GM23338 (cell line): Measurements from ENCODE around the gene RNF213. TPM values are rescaled to one million over a fixed set of nuclear protein-coding genes. Genes with fewer than 3 reads are reported as not detected.

Source experiments
- ATAC-seq: fragments of 200-7000 bp; cut with Tn5 transposase; 3 replicates; pipeline ENCODE4 v1.9.1; 2020
- DNase-seq: peaks from one replicate; pipeline ENCODE4 v3.0.0-alpha.2; 2015; ENCODE audit warnings: low spot score
- H2AFZ ChIP-seq: fragments of 200-600 bp; sonication (generic); 2 replicates; pipeline ENCODE4 v1.8.0; 2016; ENCODE audit warnings: antibody characterized with exemption, mild to moderate bottlenecking, moderate library complexity
- H3F3A ChIP-seq: fragments of 200-600 bp; sonication (generic); replicated peaks from 2 replicates; pipeline ENCODE4 v1.8.0; 2017; ENCODE audit warnings: antibody characterized with exemption, mixed run types, low read depth
- H3K27ac ChIP-seq: fragments of 200-600 bp; sonication (generic); 2 replicates; pipeline ENCODE4 v1.6.1; 2016; ENCODE audit warnings: low read depth
- H3K27me3 ChIP-seq: fragments of 200-600 bp; sonication (generic); 2 replicates; pipeline ENCODE4 v1.8.0; 2016; ENCODE audit warnings: mild to moderate bottlenecking, mixed run types, moderate library complexity; ENCODE audit not compliant: insufficient read depth
- H3K36me3 ChIP-seq: fragments of 200-600 bp; sonication (generic); 2 replicates; pipeline ENCODE4 v1.8.0; 2016; ENCODE audit warnings: mild to moderate bottlenecking; ENCODE audit not compliant: insufficient read depth
- H3K4me1 ChIP-seq: fragments of 200-600 bp; sonication (generic); 2 replicates; pipeline ENCODE4 v1.8.0; 2016; ENCODE audit warnings: mild to moderate bottlenecking, moderate library complexity; ENCODE audit not compliant: insufficient read depth
- H3K4me2 ChIP-seq: fragments of 200-600 bp; sonication (generic); 2 replicates; pipeline ENCODE4 v1.7.1; 2017; ENCODE audit warnings: mixed run types
- H3K4me3 ChIP-seq: fragments of 200-600 bp; sonication (generic); 2 replicates; pipeline ENCODE4 v1.6.1; 2016; ENCODE audit warnings: mixed run types
- H3K79me2 ChIP-seq: fragments of 200-600 bp; sonication (generic); replicated peaks from 2 replicates; pipeline ENCODE4 v1.8.0; 2017; ENCODE audit warnings: mild to moderate bottlenecking; ENCODE audit not compliant: insufficient read depth
- H3K9me2 ChIP-seq: fragments of 200-600 bp; sonication (generic); 2 replicates; pipeline ENCODE4 v1.8.0; 2017; ENCODE audit not compliant: insufficient read depth
- H4K20me1 ChIP-seq: fragments of 200-600 bp; sonication (generic); replicated peaks from 2 replicates; pipeline ENCODE4 v1.8.0; 2017; ENCODE audit warnings: mild to moderate bottlenecking; ENCODE audit not compliant: insufficient read depth
- H3K27ac Mint-ChIP-seq: 2 replicates; pipeline ENCODE4 v1.8.0; 2020; ENCODE audit warnings: inconsistent platforms, mild to moderate bottlenecking, moderate library complexity, mixed read lengths
- H3K27me3 Mint-ChIP-seq: 3 replicates; pipeline ENCODE4 v1.8.0; 2022; ENCODE audit warnings: low read depth, mild to moderate bottlenecking, moderate library complexity, mixed read lengths, inconsistent platforms; ENCODE audit not compliant: insufficient read depth, poor library complexity
- H3K36me3 Mint-ChIP-seq: 3 replicates; pipeline ENCODE4 v1.8.0; 2021; ENCODE audit warnings: low read depth, mild to moderate bottlenecking, inconsistent platforms, moderate library complexity, mixed read lengths
- H3K4me1 Mint-ChIP-seq: 3 replicates; pipeline ENCODE4 v1.8.0; 2020; ENCODE audit warnings: mild to moderate bottlenecking, inconsistent platforms, mixed read lengths
- H3K4me3 Mint-ChIP-seq: 3 replicates; pipeline ENCODE4 v1.8.0; 2021; ENCODE audit warnings: moderate library complexity, mild to moderate bottlenecking, inconsistent platforms, mixed read lengths
- H3K9me3 Mint-ChIP-seq: 3 replicates; pipeline ENCODE4 v1.8.0; 2020; ENCODE audit warnings: moderate library complexity, mild to moderate bottlenecking, inconsistent platforms, mixed read lengths
- CREB1 ChIP-seq: fragments of 250-450 bp; sonication (Bioruptor Pico); IDR thresholded peaks from 2 replicates; pipeline ENCODE4 v1.5.0; 2020; ENCODE audit warnings: low read depth, mild to moderate bottlenecking, moderate library complexity
- CTCF ChIP-seq, 2 experiments: fragments of 200-600 bp in 1 of 2; sonication (generic) in 1 of 2; conservative IDR thresholded peaks; 2 replicates each; pipeline versions ENCODE4 v1.5.1 to v1.6.1; 2016 to 2017; ENCODE audit warnings: antibody characterized with exemption in 2 of 2, low read depth in 2 of 2, mild to moderate bottlenecking in 2 of 2, moderate library complexity in 1 of 2
- ETS1 ChIP-seq: IDR thresholded peaks from 2 replicates; pipeline ENCODE4 v1.6.1; 2016; ENCODE audit warnings: antibody characterized with exemption
- EZH2 ChIP-seq: fragments of 200-600 bp; sonication (generic); IDR thresholded peaks from one replicate; pipeline ENCODE4 v1.8.0; 2017; ENCODE audit warnings: antibody characterized with exemption, mild to moderate bottlenecking, low read depth; ENCODE audit not compliant: unreplicated experiment
- EZH2phosphoT487 ChIP-seq: fragments of 200-600 bp; sonication (generic); IDR thresholded peaks from one replicate; pipeline ENCODE4 v1.8.1; 2018; ENCODE audit warnings: antibody characterized with exemption; ENCODE audit not compliant: unreplicated experiment
- JUNB ChIP-seq: IDR thresholded peaks from one replicate; pipeline ENCODE4 v1.6.1; 2016; ENCODE audit warnings: antibody characterized with exemption; ENCODE audit not compliant: unreplicated experiment
- NANOG ChIP-seq: IDR thresholded peaks from 2 replicates; pipeline ENCODE4 v1.6.1; 2016; ENCODE audit warnings: antibody characterized with exemption, borderline replicate concordance
- POLR2AphosphoS5 ChIP-seq: IDR thresholded peaks from 2 replicates; pipeline ENCODE4 v1.6.1; 2016; ENCODE audit warnings: antibody characterized with exemption, low read depth
- REST ChIP-seq: IDR thresholded peaks from one replicate; pipeline ENCODE4 v1.6.1; 2018; ENCODE audit warnings: antibody characterized with exemption; ENCODE audit not compliant: unreplicated experiment
- STAT1 ChIP-seq: IDR thresholded peaks from one replicate; pipeline ENCODE4 v1.6.1; 2016; ENCODE audit warnings: antibody characterized with exemption; ENCODE audit not compliant: unreplicated experiment
- ZNF114 ChIP-seq: fragments of 250-450 bp; sonication (Bioruptor Pico); IDR thresholded peaks from 2 replicates; pipeline ENCODE4 v1.5.0; 2020; ENCODE audit warnings: mild to moderate bottlenecking, moderate library complexity
- ZNF331 ChIP-seq: fragments of 250-450 bp; sonication (Bioruptor Pico); IDR thresholded peaks from 2 replicates; pipeline ENCODE4 v1.5.0; 2020; ENCODE audit warnings: low read depth, mild to moderate bottlenecking, moderate library complexity
- ZNF462 ChIP-seq: fragments of 250-450 bp; sonication (Bioruptor Pico); IDR thresholded peaks from 2 replicates; pipeline ENCODE4 v1.5.0; 2020; ENCODE audit warnings: mild to moderate bottlenecking, moderate library complexity
- polyA plus RNA-seq: library from polyadenylated mRNA; unstranded; fragments of >200 nt; fragmentation: Nextera tagmentation; extraction: Ambion mirVana; gene quantifications from 2 replicates; pipeline ENCODE4 v1.2.1, GENCODE V29; 2016
- total RNA-seq: library from RNA; depleted of rRNA; stranded (reverse); fragments of >200 nt; shearing (Covaris generic); gene quantifications from 2 replicates; pipeline ENCODE4 v1.2.3, GENCODE V29; 2014

The RNF213 gene
- total and polyA plus RNA-seq, 2 experiments from 2014 or later: 21.2 to 67.2 TPM

- peaks cover 25% of the 10 kb centered on the region for H3K4me1 ChIP-seq
- peaks cover 28% of the 10 kb centered on the region for H3K4me1 Mint-ChIP-seq
- H3K27me3 Mint-ChIP-seq: peaks cover 15% of the 10 kb centered on the region
- no peak overlapping the region for H3K4me3 ChIP-seq
- H3K27me3 ChIP-seq: no peaks in the 10 kb centered on the region
- H2AFZ ChIP-seq: no peak overlapping the region
- 0 out of 3 replicates have a peak, but pooled peaks cover 3% of the 10 kb centered on the region for H3K36me3 Mint-ChIP-seq
- 0 out of 2 replicates have a peak overlapping the region, but pooled peaks have one; percentile 63 for H3K27ac ChIP-seq
- no peaks in the 10 kb centered on the region for H3K36me3 ChIP-seq
- no peaks in the 10 kb centered on the region for H3K9me3 Mint-ChIP-seq
- no peaks in the 10 kb centered on the region for H3K79me2 ChIP-seq
- ATAC-seq: no peak
- DNase-seq: no peak
- no peak overlapping the region for H3K4me2 ChIP-seq
- TF ChIP-seq STAT1 (no peak), ZNF331 (CRISPR knock-in tag) (no peak), ZNF114 (no peak), EZH2 (no peak), POLR2AphosphoS5 (no peak), REST (no peak), CREB1 (CRISPR knock-in tag) (no peak), CTCF (conservative IDR thresholded peaks at IDR 0.05; ENCODE audit: low read depth in 2 of 2) (no peak), ETS1 (no peak), NANOG (no peak), ZNF462 (CRISPR knock-in tag) (no peak), EZH2phosphoT487 (no peak), JUNB (no peak)
- H4K20me1 ChIP-seq: no peaks in the 10 kb centered on the region; the same call in 1 of the 2 replicates
- H3F3A ChIP-seq: peaks cover 19% of the 10 kb centered on the region
- H3K4me3 Mint-ChIP-seq: no peak overlapping the region
- no peaks in the 10 kb centered on the region for H3K9me2 ChIP-seq
- H3K27ac Mint-ChIP-seq: peak overlapping the region; percentile 75
Observed at GRCh38 chr17:80253631-80254395, 6.8 kb upstream of the RNF213 start.
